Panc1 (cell line): Measurements from ENCODE around the gene TMEM37. TPM values are rescaled to one million over a fixed set of nuclear protein-coding genes. Genes with fewer than 3 reads are reported as not detected.

Experiments used
- ATAC-seq: fragments of 200-7000 bp; cut with Tn5 transposase; 2 replicates; pipeline ENCODE4 v1.9.1; 2020; ENCODE audit warnings: mild to moderate bottlenecking, moderate library complexity
- BruUV-seq: library from RNA; stranded (reverse); fragments of 400-500 nt; replicated peaks from 2 replicates; lab custom pipeline; 2021; lab: Mats Ljungman, UMichigan
- CTCF ChIA-PET: fragments of 300-600 bp; sonication (Branson Sonifier 250); formaldehyde crosslinking; loops from one replicate; lab custom pipeline; 2022; ENCODE audit warnings: antibody characterized with exemption; lab: Charles Lee
- POLR2A ChIA-PET: fragments of 300-600 bp; sonication (Branson Sonifier 250); formaldehyde crosslinking; loops from one replicate; lab custom pipeline; 2022; ENCODE audit warnings: antibody characterized with exemption; lab: Charles Lee
- DNase-seq: peaks from one replicate; pipeline ENCODE4 v3.0.0-alpha.2; 2010; ENCODE audit warnings: low read depth, low spot score
- H3K27ac ChIP-seq: 2 replicates; pipeline ENCODE4 v1.5.1; 2011; ENCODE audit warnings: mild to moderate bottlenecking, low read length, inconsistent platforms
- H3K27me3 ChIP-seq: fragments of 200-500 bp; sonication (Bioruptor generic); 2 replicates; pipeline ENCODE4 v1.6.0; 2014; ENCODE audit warnings: low read length, inconsistent platforms; ENCODE audit not compliant: control insufficient read depth, insufficient read depth
- H3K36me3 ChIP-seq: fragments of 200-500 bp; sonication (Bioruptor generic); 2 replicates; pipeline ENCODE4 v1.5.1; 2014; ENCODE audit warnings: inconsistent platforms, mild to moderate bottlenecking, low read length, moderate library complexity; ENCODE audit not compliant: control insufficient read depth, insufficient read depth
- H3K4me1 ChIP-seq: 2 replicates; pipeline ENCODE4 v1.5.1; 2011; ENCODE audit warnings: inconsistent platforms, mild to moderate bottlenecking, low read length, moderate library complexity; ENCODE audit not compliant: control insufficient read depth, insufficient read depth
- H3K4me3 ChIP-seq, 2 experiments: 2 replicates each; pipeline ENCODE4 v1.5.1; 2011 to 2012; ENCODE audit warnings: low read depth in 2 of 2, low read length in 2 of 2, mild to moderate bottlenecking in 2 of 2, inconsistent platforms in 1 of 2, moderate library complexity in 1 of 2
- H3K9me3 ChIP-seq: fragments of 200-500 bp; sonication (Bioruptor generic); 2 replicates; pipeline ENCODE4 v1.5.1; 2014; ENCODE audit warnings: low read depth, mild to moderate bottlenecking, inconsistent platforms, low read length, moderate library complexity; ENCODE audit not compliant: control insufficient read depth, insufficient read depth
- CTCF ChIP-seq: fragments of 450-650 bp; IDR thresholded peaks from 2 replicates; pipeline ENCODE4 v1.5.1; 2017; ENCODE audit warnings: mild to moderate bottlenecking
- POLR2AphosphoS5 ChIP-seq: IDR thresholded peaks from 2 replicates; pipeline ENCODE4 v1.6.1; 2012; ENCODE audit warnings: mild to moderate bottlenecking, low read depth, low read length, moderate library complexity
- REST ChIP-seq, 2 experiments: IDR thresholded peaks; 2 replicates each; pipeline ENCODE4 v1.6.1; 2011 to 2012; ENCODE audit warnings: low read depth in 2 of 2, control low read depth in 1 of 2, low read length in 1 of 2, mild to moderate bottlenecking in 1 of 2, moderate library complexity in 1 of 2; ENCODE audit not compliant: insufficient read depth in 1 of 2
- SIN3A ChIP-seq: IDR thresholded peaks from 2 replicates; pipeline ENCODE4 v1.6.1; 2012; ENCODE audit warnings: low read depth, mild to moderate bottlenecking, low read length, moderate library complexity, borderline replicate concordance; ENCODE audit not compliant: insufficient read depth
- TCF7L2 ChIP-seq: IDR thresholded peaks from 2 replicates; pipeline ENCODE4 v1.6.1; 2011; ENCODE audit warnings: mild to moderate bottlenecking, low read depth, low read length, inconsistent platforms
- in situ Hi-C: cut with HindIII; loops from 2 replicates; pipeline ENCODE4 v1.10.0; 2016; ENCODE audit warnings: low sequenced_read_pairs, low pct_unique_long_range_greater_than_20kb
- intact Hi-C: fragments of 100-400 bp; cut with micrococcal nuclease; formaldehyde crosslinking; loops from one replicate; pipeline ENCODE4 v1.10.0; 2022; ENCODE audit not compliant: unreplicated experiment
- total RNA-seq: library from RNA; stranded (reverse); gene quantifications from one replicate; pipeline ENCODE4 v1.2.1, GENCODE V29; 2021; ENCODE audit not compliant: unreplicated experiment

Gene TMEM37
- total RNA-seq, 1 experiment from 2014 or later = 0.28 TPM

DNA sequence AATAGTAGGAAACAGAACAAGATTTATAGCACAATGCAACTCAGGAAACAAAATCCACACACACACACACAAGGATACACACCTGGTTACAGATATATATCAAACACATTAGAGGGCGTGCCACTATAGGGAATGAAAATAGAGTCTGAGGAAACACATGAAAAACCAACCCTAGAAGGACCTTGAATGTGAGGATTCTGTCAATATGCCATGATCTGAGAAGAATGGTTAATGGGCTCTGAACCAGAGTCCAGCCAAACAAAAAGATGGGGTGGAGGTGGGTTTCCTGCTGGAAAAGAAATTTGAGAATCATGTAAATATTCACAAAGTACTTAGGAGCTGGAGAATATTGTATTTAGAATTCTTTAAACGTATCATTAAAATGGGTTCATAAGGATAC lies 7.8 kb upstream of the TMEM37 start:
- Histone ChIP-seq H3K27ac (no peak overlapping the region), H3K9me3 (no peaks in the 10 kb centered on the region), H3K4me1 (no peaks in the 10 kb centered on the region), H3K4me3 (no peak overlapping the region), H3K27me3 (peaks cover 20% of the 10 kb centered on the region), H3K36me3 (no peaks in the 10 kb centered on the region)
- in situ Hi-C loops = no loop called here
- TF ChIP-seq POLR2AphosphoS5 = no peak
- TF ChIP-seq CTCF = no peak
- TF ChIP-seq TCF7L2 = no peak
- TF ChIP-seq SIN3A = no peak
- TF ChIP-seq REST (IDR thresholded peaks at IDR 0.05; ENCODE audit: insufficient read depth in 1 of 2, low read depth in 2 of 2, low read length in 1 of 2) = no peak
- intact Hi-C loops = no loop called here
- ATAC-seq = no peak
- BruUV-seq = no TSS peak
- DNase-seq = no peak
- POLR2A ChIA-PET = no interaction called here
- CTCF ChIA-PET = no interaction called here

GRCh38 chr2:119424284-119425118 lies 7.2 kb upstream of the TMEM37 start:
- no peak overlapping the region for H3K27ac ChIP-seq
- no peaks in the 10 kb centered on the region for H3K36me3 ChIP-seq
- in situ Hi-C loops = no loop called here
- BruUV-seq = no TSS peak
- ChIA-PET POLR2A (no interaction called here), CTCF (no interaction called here)
- H3K27me3 ChIP-seq = peaks cover 23% of the 10 kb centered on the region
- intact Hi-C loops = no loop called here
- ATAC-seq (no peak), DNase-seq (no peak)
- H3K4me1 ChIP-seq = no peaks in the 10 kb centered on the region
- H3K9me3 ChIP-seq = no peaks in the 10 kb centered on the region
- H3K4me3 ChIP-seq = no peak overlapping the region
- TF ChIP-seq POLR2AphosphoS5 = no peak
- TF ChIP-seq TCF7L2 = no peak
- no peak for TF ChIP-seq CTCF
